Measurements from ENCODE around the gene MTFR2. TPM values are rescaled to one million over a fixed set of nuclear protein-coding genes. Genes with fewer than 3 reads are reported as not detected.

The MTFR2 gene
- total and polyA plus RNA-seq, 2 of the 13 experiments (the other 11 are each of a cell fraction or from before 2014, with no cell fraction given): 6.7 to 10.7 TPM

DNA sequence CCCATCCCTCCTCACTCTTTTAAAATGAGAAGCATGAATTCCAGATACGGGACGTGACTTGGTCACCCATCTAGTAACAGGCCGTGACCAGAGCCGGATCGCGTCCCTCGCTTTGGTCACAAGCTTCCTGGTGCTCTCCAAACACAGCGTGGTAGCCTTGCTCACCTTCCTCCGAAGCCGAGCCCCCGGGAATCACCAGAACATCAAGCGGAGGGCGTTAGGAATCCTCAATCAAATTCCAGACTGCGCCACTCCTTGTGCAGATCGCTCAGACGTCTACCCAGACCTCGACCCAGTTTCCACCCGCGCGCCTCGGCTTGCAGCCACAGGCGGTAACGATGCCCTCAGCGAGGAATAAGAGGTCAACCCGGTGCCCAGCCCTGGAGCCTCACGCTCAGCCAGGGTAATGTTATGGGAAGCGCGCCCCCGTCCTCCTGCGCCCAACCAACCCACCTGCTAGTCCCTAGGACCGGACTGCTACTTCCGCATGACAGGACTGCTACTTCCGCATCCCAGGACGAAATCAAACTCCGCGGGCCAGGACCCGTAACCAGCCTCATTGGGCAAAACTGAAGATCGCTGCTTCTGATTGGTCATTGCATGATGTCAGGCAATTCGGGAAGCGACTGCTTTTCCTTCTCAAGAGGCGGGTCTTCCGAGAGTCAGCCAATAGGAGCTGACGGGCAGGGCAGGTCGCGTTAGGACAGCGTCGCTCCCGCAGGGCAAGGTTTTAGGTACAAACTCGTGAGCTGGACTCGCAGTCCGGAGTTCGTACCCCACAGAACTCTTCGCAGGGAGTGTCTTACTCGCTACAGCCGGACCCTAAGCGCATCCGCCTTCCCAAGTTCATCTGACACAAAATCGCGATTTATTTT is at the start of gene MTFR2 (continued):
- TF ChIP-seq, protein P1, sequence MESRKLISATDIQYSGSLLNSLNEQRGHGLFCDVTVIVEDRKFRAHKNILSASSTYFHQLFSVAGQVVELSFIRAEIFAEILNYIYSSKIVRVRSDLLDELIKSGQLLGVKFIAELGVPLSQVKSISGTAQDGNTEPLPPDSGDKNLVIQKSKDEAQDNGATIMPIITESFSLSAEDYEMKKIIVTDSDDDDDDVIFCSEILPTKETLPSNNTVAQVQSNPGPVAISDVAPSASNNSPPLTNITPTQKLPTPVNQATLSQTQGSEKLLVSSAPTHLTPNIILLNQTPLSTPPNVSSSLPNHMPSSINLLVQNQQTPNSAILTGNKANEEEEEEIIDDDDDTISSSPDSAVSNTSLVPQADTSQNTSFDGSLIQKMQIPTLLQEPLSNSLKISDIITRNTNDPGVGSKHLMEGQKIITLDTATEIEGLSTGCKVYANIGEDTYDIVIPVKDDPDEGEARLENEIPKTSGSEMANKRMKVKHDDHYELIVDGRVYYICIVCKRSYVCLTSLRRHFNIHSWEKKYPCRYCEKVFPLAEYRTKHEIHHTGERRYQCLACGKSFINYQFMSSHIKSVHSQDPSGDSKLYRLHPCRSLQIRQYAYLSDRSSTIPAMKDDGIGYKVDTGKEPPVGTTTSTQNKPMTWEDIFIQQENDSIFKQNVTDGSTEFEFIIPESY (CRISPR knock-in tag; IDR thresholded peaks at IDR 0.05): peak; percentile 48; the same call in 1 of the 2 replicates
- TF ChIP-seq, protein P2, sequence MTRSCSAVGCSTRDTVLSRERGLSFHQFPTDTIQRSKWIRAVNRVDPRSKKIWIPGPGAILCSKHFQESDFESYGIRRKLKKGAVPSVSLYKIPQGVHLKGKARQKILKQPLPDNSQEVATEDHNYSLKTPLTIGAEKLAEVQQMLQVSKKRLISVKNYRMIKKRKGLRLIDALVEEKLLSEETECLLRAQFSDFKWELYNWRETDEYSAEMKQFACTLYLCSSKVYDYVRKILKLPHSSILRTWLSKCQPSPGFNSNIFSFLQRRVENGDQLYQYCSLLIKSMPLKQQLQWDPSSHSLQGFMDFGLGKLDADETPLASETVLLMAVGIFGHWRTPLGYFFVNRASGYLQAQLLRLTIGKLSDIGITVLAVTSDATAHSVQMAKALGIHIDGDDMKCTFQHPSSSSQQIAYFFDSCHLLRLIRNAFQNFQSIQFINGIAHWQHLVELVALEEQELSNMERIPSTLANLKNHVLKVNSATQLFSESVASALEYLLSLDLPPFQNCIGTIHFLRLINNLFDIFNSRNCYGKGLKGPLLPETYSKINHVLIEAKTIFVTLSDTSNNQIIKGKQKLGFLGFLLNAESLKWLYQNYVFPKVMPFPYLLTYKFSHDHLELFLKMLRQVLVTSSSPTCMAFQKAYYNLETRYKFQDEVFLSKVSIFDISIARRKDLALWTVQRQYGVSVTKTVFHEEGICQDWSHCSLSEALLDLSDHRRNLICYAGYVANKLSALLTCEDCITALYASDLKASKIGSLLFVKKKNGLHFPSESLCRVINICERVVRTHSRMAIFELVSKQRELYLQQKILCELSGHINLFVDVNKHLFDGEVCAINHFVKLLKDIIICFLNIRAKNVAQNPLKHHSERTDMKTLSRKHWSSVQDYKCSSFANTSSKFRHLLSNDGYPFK (CRISPR knock-in tag; IDR thresholded peaks at IDR 0.05; ENCODE audit: borderline replicate concordance): peak; percentile 83; the same call in 1 of the 2 replicates
- TF ChIP-seq ZNF207 (IDR thresholded peaks at IDR 0.05; ENCODE audit: borderline replicate concordance): no peak
- TF ChIP-seq, protein P3, sequence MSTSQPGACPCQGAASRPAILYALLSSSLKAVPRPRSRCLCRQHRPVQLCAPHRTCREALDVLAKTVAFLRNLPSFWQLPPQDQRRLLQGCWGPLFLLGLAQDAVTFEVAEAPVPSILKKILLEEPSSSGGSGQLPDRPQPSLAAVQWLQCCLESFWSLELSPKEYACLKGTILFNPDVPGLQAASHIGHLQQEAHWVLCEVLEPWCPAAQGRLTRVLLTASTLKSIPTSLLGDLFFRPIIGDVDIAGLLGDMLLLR (CRISPR knock-in tag; IDR thresholded peaks at IDR 0.05): peak; percentile 73; the same call in 1 of the 2 replicates
- TF ChIP-seq, protein P4, sequence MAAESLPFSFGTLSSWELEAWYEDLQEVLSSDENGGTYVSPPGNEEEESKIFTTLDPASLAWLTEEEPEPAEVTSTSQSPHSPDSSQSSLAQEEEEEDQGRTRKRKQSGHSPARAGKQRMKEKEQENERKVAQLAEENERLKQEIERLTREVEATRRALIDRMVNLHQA (CRISPR knock-in tag; IDR thresholded peaks at IDR 0.05): no peak
- 0 out of 2 replicates have a peak, but pooled peaks have one; percentile 16 for TF ChIP-seq ZNF317 (CRISPR knock-in tag; IDR thresholded peaks at IDR 0.05)
- TF ChIP-seq MXI1 (IDR thresholded peaks at IDR 0.05; ENCODE audit: borderline replicate concordance, low read depth, low read length): peak; percentile 100
- TF ChIP-seq NAIF1 (CRISPR knock-in tag; IDR thresholded peaks at IDR 0.05; ENCODE audit: borderline replicate concordance): peak; percentile 91; the same call in 1 of the 2 replicates
- TF ChIP-seq KDM2A (CRISPR knock-in tag; IDR thresholded peaks at IDR 0.05; ENCODE audit: borderline replicate concordance, low read depth): peak; percentile 99
- TF ChIP-seq RFX5 (IDR thresholded peaks at IDR 0.05; ENCODE audit: low read depth, low read length): peak; percentile 60; the same call in 1 of the 2 replicates
- peak; percentile 83 for TF ChIP-seq ZNF232 (CRISPR knock-in tag; IDR thresholded peaks at IDR 0.05; ENCODE audit: borderline replicate concordance)
- TF ChIP-seq JARID2 (CRISPR knock-in tag; IDR thresholded peaks at IDR 0.05; ENCODE audit: insufficient replicate concordance): peak; percentile 83
- TF ChIP-seq, protein P5, sequence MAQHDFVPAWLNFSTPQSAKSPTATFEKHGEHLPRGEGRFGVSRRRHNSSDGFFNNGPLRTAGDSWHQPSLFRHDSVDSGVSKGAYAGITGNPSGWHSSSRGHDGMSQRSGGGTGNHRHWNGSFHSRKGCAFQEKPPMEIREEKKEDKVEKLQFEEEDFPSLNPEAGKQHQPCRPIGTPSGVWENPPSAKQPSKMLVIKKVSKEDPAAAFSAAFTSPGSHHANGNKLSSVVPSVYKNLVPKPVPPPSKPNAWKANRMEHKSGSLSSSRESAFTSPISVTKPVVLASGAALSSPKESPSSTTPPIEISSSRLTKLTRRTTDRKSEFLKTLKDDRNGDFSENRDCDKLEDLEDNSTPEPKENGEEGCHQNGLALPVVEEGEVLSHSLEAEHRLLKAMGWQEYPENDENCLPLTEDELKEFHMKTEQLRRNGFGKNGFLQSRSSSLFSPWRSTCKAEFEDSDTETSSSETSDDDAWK (CRISPR knock-in tag; IDR thresholded peaks at IDR 0.05): no peak
- TF ChIP-seq HNRNPL (IDR thresholded peaks at IDR 0.05; ENCODE audit: low read depth, low read length): peak; percentile 83
- TF ChIP-seq HOXA5 (CRISPR knock-in tag; IDR thresholded peaks at IDR 0.05): 0 out of 2 replicates have a peak, but pooled peaks have one; percentile 29
- TF ChIP-seq ZNF558 (CRISPR knock-in tag; IDR thresholded peaks at IDR 0.05; ENCODE audit: borderline replicate concordance): peak; percentile 40; the same call in 1 of the 2 replicates
- TF ChIP-seq ZFAT (CRISPR knock-in tag; conservative IDR thresholded peaks at IDR 0.05): no peak
- TF ChIP-seq, protein P6, sequence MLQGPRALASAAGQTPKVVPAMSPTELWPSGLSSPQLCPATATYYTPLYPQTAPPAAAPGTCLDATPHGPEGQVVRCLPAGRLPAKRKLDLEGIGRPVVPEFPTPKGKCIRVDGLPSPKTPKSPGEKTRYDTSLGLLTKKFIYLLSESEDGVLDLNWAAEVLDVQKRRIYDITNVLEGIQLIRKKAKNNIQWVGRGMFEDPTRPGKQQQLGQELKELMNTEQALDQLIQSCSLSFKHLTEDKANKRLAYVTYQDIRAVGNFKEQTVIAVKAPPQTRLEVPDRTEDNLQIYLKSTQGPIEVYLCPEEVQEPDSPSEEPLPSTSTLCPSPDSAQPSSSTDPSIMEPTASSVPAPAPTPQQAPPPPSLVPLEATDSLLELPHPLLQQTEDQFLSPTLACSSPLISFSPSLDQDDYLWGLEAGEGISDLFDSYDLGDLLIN (CRISPR knock-in tag; IDR thresholded peaks at IDR 0.05; ENCODE audit: borderline replicate concordance): peak; percentile 81; the same call in 1 of the 2 replicates

Measured in HepG2 (cell line).